Measurements from ENCODE around the gene THTPA.
A peak's percentile ranks its signal among the peaks of the same experiment; 100 is the strongest.

The THTPA gene

DNA sequence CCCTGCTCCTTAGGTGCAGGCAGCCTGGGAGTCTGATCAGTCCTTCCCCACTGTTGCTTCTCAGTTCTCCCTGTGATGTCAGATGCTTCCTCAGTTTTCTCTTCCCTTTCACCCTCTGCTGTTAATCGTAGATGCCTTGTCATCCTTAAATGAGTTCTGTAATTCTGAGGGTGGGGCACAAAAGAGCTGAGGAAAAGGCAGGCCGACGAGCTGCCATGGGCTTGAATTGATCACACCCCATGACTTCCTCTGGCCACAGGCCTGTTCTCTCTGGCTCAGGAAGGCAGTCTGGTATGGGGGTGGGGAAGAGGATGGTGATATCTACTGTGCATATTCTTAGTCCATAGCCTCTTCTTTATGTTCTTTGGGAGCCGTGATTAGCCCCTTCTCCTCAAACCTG lies 16.8 kb downstream of the THTPA start:
- Histone ChIP-seq H3K23ac (ENCODE audit: low read length) (no peak overlapping the region), H2BK5ac (ENCODE audit: low read depth, low read length, poor library complexity) (no peak overlapping the region), H2BK12ac (ENCODE audit: low read length) (no peak overlapping the region), H3K27me3 (ENCODE audit: insufficient read depth, low read length) (peaks cover 29% of the 10 kb centered on the region), H3K4me2 (ENCODE audit: low read length) (no peak overlapping the region), H3K9ac (ENCODE audit: low read length) (no peak overlapping the region), H3K36me3 (ENCODE audit: control insufficient read depth in 1 of 2, insufficient read depth in 2 of 2, low read length in 2 of 2) (no peaks in the 10 kb centered on the region), H2AFZ (ENCODE audit: insufficient read depth, low read length, poor library complexity) (no peak overlapping the region), H3K4me1 (ENCODE audit: control insufficient read depth in 1 of 2, insufficient read depth in 2 of 2, low read length in 2 of 2) (peaks cover 5 to 11% of the 10 kb centered on the region in 2 experiments), H2BK120ac (ENCODE audit: insufficient read depth, low read length, poor library complexity) (no peak overlapping the region), H3K9me3 (ENCODE audit: insufficient read depth, low read depth, low read length) (peaks cover 15% of the 10 kb centered on the region), H3K79me1 (ENCODE audit: low read length) (no peaks in the 10 kb centered on the region), H4K12ac (ENCODE audit: low read depth, low read length) (no peak overlapping the region), H4K91ac (ENCODE audit: low read depth, low read length) (no peak overlapping the region), H3K4me3 (ENCODE audit: low read depth, low read length) (no peak overlapping the region), H3K4ac (ENCODE audit: low read depth, low read length) (no peak overlapping the region), H3K18ac (ENCODE audit: low read length) (no peak overlapping the region), H3K79me2 (ENCODE audit: control insufficient read depth, insufficient read depth, low read length, poor library complexity) (no peaks in the 10 kb centered on the region), H2AK5ac (ENCODE audit: low read length) (no peak overlapping the region), H4K8ac (ENCODE audit: low read depth, low read length) (no peak overlapping the region), H3K14ac (ENCODE audit: low read length) (no peak overlapping the region), H3K27ac (ENCODE audit: low read depth, low read length) (no peak overlapping the region)
- no peak for DNase-seq
- no CpG with 5 or more reads among the region's 4 CpGs for WGBS (ENCODE audit: extremely low coverage, insufficient coverage, insufficient read length)

DNA sequence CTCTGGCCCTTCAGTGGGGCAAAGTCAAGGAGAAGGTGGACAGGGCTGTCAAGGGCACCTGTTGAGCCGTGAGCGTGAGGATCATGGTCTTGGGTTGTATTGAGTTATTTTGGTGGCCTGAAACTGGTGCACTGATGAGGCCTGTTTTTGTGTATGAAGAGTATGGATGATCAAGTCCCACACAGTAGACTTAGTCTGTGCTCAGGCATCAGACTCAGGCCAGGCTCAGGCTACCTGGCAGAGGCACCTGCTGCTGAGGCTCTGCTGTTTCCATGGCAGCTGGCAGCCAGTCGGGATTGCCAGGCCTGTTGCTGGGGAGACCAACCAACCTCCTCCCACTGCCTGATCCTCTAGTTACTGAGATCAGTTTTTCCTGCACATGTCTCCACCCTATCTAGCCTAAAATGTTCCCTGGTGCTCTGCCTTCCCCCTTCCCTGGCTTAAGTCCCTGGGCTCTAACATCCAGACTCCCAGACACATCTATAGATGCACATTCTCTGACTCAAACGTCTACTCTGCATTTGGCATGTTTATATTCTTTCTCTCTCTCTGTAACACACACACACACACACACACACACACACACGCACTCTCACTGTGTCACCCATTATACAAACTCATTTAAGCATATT lies 17.4 kb downstream of the THTPA start:
- Histone ChIP-seq H3K9ac (ENCODE audit: low read length) (no peak overlapping the region), H3K27ac (ENCODE audit: low read depth, low read length) (no peak overlapping the region), H4K8ac (ENCODE audit: low read depth, low read length) (no peak overlapping the region), H3K36me3 (ENCODE audit: control insufficient read depth in 1 of 2, insufficient read depth in 2 of 2, low read length in 2 of 2) (no peaks in the 10 kb centered on the region), H2AFZ (ENCODE audit: insufficient read depth, low read length, poor library complexity) (no peak overlapping the region), H4K91ac (ENCODE audit: low read depth, low read length) (no peak overlapping the region), H4K12ac (ENCODE audit: low read depth, low read length) (no peak overlapping the region), H3K4me2 (ENCODE audit: low read length) (no peak overlapping the region), H3K23ac (ENCODE audit: low read length) (no peak overlapping the region), H3K9me3 (ENCODE audit: insufficient read depth, low read depth, low read length) (peaks cover 15% of the 10 kb centered on the region), H3K4me3 (ENCODE audit: low read depth, low read length) (no peak overlapping the region), H3K4me1 (ENCODE audit: control insufficient read depth in 1 of 2, insufficient read depth in 2 of 2, low read length in 2 of 2) (peaks cover 5 to 11% of the 10 kb centered on the region in 2 experiments), H3K14ac (ENCODE audit: low read length) (no peak overlapping the region), H3K27me3 (ENCODE audit: insufficient read depth, low read length) (peaks cover 35% of the 10 kb centered on the region), H2AK5ac (ENCODE audit: low read length) (no peak overlapping the region), H3K18ac (ENCODE audit: low read length) (no peak overlapping the region), H2BK12ac (ENCODE audit: low read length) (no peak overlapping the region), H3K4ac (ENCODE audit: low read depth, low read length) (no peak overlapping the region), H3K79me1 (ENCODE audit: low read length) (no peaks in the 10 kb centered on the region), H2BK120ac (ENCODE audit: insufficient read depth, low read length, poor library complexity) (no peak overlapping the region), H3K79me2 (ENCODE audit: control insufficient read depth, insufficient read depth, low read length, poor library complexity) (no peaks in the 10 kb centered on the region), H2BK5ac (ENCODE audit: low read depth, low read length, poor library complexity) (no peak overlapping the region)
- DNase-seq, result no peak
- WGBS (ENCODE audit: extremely low coverage, insufficient coverage, insufficient read length), result no CpG with 5 or more reads among the region's 5 CpGs

DNA sequence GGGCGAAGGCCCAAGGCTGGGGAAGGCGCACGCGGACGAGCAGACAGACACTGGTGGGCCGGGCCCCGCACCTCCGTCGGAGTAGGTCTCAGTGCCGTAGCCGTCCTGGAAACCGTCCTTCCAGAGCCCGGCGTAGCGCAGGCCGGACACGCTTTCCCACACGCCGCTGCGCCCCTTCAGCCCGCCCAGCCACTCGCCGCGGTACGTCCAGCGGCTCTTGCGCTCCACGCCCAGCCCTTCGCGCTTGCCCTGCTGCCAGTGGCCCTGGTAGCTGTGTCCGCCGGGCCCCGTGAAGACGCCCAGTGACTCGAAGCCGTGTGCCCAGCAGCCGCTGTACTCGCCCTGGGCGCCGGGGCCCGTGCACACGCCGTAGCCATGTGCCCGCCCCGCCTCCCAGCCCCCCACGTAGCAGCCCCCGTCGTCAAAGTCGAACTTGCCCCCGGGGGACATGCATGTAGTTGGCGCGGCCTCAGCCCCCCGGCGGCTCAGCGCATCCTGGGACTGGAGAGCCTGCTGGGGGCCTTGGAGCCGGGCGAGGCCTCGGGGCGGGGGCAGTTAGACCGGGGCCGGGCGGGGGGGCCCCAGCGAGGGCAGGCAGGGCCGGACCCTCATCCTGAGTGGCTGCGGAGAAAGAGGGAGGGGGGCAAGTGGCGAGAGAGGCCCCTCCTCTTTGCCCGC lies 21.1 kb downstream of the THTPA start:
- Histone ChIP-seq H2BK120ac (ENCODE audit: insufficient read depth, low read length, poor library complexity) (no peak overlapping the region), H2AFZ (ENCODE audit: insufficient read depth, low read length, poor library complexity) (no peak overlapping the region), H3K79me1 (ENCODE audit: low read length) (no peaks in the 10 kb centered on the region), H3K27me3 (ENCODE audit: insufficient read depth, low read length) (peaks cover 47% of the 10 kb centered on the region), H3K23ac (ENCODE audit: low read length) (no peak overlapping the region), H3K9me3 (ENCODE audit: insufficient read depth, low read depth, low read length) (peaks cover 18% of the 10 kb centered on the region), H4K12ac (ENCODE audit: low read depth, low read length) (no peak overlapping the region), H2AK5ac (ENCODE audit: low read length) (no peak overlapping the region), H3K4me3 (ENCODE audit: low read depth, low read length) (no peak overlapping the region), H3K9ac (ENCODE audit: low read length) (no peak overlapping the region), H4K8ac (ENCODE audit: low read depth, low read length) (no peak overlapping the region), H2BK5ac (ENCODE audit: low read depth, low read length, poor library complexity) (no peak overlapping the region), H3K36me3 (ENCODE audit: control insufficient read depth in 1 of 2, insufficient read depth in 2 of 2, low read length in 2 of 2) (no peaks in the 10 kb centered on the region), H4K91ac (ENCODE audit: low read depth, low read length) (no peak overlapping the region), H2BK12ac (ENCODE audit: low read length) (no peak overlapping the region), H3K14ac (ENCODE audit: low read length) (no peak overlapping the region), H3K4ac (ENCODE audit: low read depth, low read length) (no peak overlapping the region), H3K79me2 (ENCODE audit: control insufficient read depth, insufficient read depth, low read length, poor library complexity) (no peaks in the 10 kb centered on the region), H3K27ac (ENCODE audit: low read depth, low read length) (no peak overlapping the region), H3K18ac (ENCODE audit: low read length) (no peak overlapping the region), H3K4me2 (ENCODE audit: low read length) (peak overlapping the region; percentile 20), H3K4me1 (ENCODE audit: control insufficient read depth in 1 of 2, insufficient read depth in 2 of 2, low read length in 2 of 2) (peaks cover 4 to 5% of the 10 kb centered on the region in 2 experiments)
- no CpG with 5 or more reads among the region's 67 CpGs for WGBS (ENCODE audit: extremely low coverage, insufficient coverage, insufficient read length)
- DNase-seq, result no peak

DNA sequence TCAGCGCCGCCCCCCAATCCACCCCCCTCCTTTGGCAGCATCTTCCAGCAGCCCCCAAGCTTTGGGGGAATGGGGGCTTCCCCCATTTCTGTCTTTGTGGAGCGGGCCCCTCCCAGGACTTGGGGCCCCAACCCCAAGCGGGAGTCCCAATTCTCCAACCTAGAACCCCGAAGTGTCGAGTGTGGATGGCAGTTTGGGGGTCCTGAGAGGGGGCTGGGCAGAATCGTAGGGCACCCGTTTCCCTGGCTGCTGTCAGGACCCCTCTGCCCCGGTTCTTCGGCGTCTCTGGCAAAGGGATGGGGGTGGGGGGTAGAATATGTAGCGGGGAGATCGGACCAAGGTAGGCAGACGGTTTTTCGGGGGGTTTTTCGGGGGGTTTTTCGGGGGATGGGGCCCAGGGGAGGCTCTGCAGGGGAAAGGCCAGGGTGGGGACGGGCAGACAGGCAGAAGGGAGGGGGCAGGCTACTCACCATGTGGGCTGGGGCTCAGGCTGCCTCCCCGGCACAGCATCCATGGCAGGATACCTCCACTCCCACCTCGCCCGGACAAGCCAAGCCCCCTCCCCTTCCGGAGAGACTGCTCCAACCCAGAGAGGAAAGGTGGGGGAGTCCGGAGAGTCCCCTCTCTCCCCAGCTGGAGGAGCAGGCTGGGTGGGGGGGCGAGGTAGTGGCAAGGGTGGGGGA lies 21.8 kb downstream of the THTPA start:
- H3K27ac ChIP-seq (ENCODE audit: low read depth, low read length), result no peak overlapping the region
- H3K4ac ChIP-seq (ENCODE audit: low read depth, low read length), result no peak overlapping the region
- H3K9me3 ChIP-seq (ENCODE audit: insufficient read depth, low read depth, low read length), result peaks cover 18% of the 10 kb centered on the region
- no peak overlapping the region for H2AFZ ChIP-seq (ENCODE audit: insufficient read depth, low read length, poor library complexity)
- H2BK12ac ChIP-seq (ENCODE audit: low read length), result no peak overlapping the region
- no peaks in the 10 kb centered on the region for H3K36me3 ChIP-seq (ENCODE audit: control insufficient read depth in 1 of 2, insufficient read depth in 2 of 2, low read length in 2 of 2)
- no peak for DNase-seq
- H3K23ac ChIP-seq (ENCODE audit: low read length), result no peak overlapping the region
- no peak overlapping the region for H2AK5ac ChIP-seq (ENCODE audit: low read length)
- peaks cover 4 to 5% of the 10 kb centered on the region in 2 experiments for H3K4me1 ChIP-seq (ENCODE audit: control insufficient read depth in 1 of 2, insufficient read depth in 2 of 2, low read length in 2 of 2)
- no peak overlapping the region for H2BK120ac ChIP-seq (ENCODE audit: insufficient read depth, low read length, poor library complexity)
- no peak overlapping the region for H3K14ac ChIP-seq (ENCODE audit: low read length)
- no peaks in the 10 kb centered on the region for H3K79me1 ChIP-seq (ENCODE audit: low read length)
- H4K12ac ChIP-seq (ENCODE audit: low read depth, low read length), result no peak overlapping the region
- H3K9ac ChIP-seq (ENCODE audit: low read length), result no peak overlapping the region
- H3K4me2 ChIP-seq (ENCODE audit: low read length), result no peak overlapping the region
- no peak overlapping the region for H3K4me3 ChIP-seq (ENCODE audit: low read depth, low read length)
- no CpG with 5 or more reads among the region's 24 CpGs for WGBS (ENCODE audit: extremely low coverage, insufficient coverage, insufficient read length)
- H3K27me3 ChIP-seq (ENCODE audit: insufficient read depth, low read length), result peaks cover 49% of the 10 kb centered on the region
- H4K91ac ChIP-seq (ENCODE audit: low read depth, low read length), result no peak overlapping the region
- no peaks in the 10 kb centered on the region for H3K79me2 ChIP-seq (ENCODE audit: control insufficient read depth, insufficient read depth, low read length, poor library complexity)
- H2BK5ac ChIP-seq (ENCODE audit: low read depth, low read length, poor library complexity), result no peak overlapping the region
- H4K8ac ChIP-seq (ENCODE audit: low read depth, low read length), result no peak overlapping the region
- no peak overlapping the region for H3K18ac ChIP-seq (ENCODE audit: low read length)
